HL-60 (cell line): ENCODE data around the gene HTR3B.

Experiments used
- DNase-seq, 2 experiments: peaks; one replicate each; pipeline ENCODE4 v3.0.0-alpha.2; 2010 to 2020; ENCODE audit warnings: low read depth in 1 of 2, low spot score in 1 of 2
- H3K27ac ChIP-seq: fragments of 250-450 bp; sonication (Bioruptor Pico); replicated peaks from 2 replicates; pipeline ENCODE4 v1.5.1; 2020; ENCODE audit warnings: mild to moderate bottlenecking, moderate library complexity
- H3K27me3 ChIP-seq: fragments of 250-450 bp; sonication (Bioruptor Pico); 2 replicates; pipeline ENCODE4 v1.5.1; 2021; ENCODE audit warnings: mild to moderate bottlenecking, moderate library complexity; ENCODE audit not compliant: insufficient read depth, poor library complexity, severe bottlenecking
- H3K4me3 ChIP-seq: replicated peaks from 2 replicates; pipeline ENCODE4 v1.5.1; 2011; ENCODE audit warnings: mild to moderate bottlenecking, control low read depth, low read length; ENCODE audit not compliant: insufficient read depth
- GABPA ChIP-seq: IDR thresholded peaks from 2 replicates; pipeline ENCODE4 v1.6.1; 2012; ENCODE audit warnings: low read depth
- POLR2AphosphoS5 ChIP-seq: IDR thresholded peaks from 2 replicates; pipeline ENCODE4 v1.6.1; 2012; ENCODE audit warnings: low read depth
- SPI1 ChIP-seq: IDR thresholded peaks from 2 replicates; pipeline ENCODE4 v1.6.1; 2012; ENCODE audit warnings: low read depth, mild to moderate bottlenecking, borderline replicate concordance
- TF ChIP-seq, protein P1 (sequence below): IDR thresholded peaks from one replicate; pipeline ENCODE4 v1.5.1; 2011; ENCODE audit warnings: low read length, control low read depth, inconsistent platforms; ENCODE audit not compliant: insufficient read depth
- TF ChIP-seq, protein P2 (sequence below): IDR thresholded peaks from 2 replicates; pipeline ENCODE4 v1.6.1; 2012; ENCODE audit warnings: low read depth; ENCODE audit not compliant: insufficient replicate concordance

Gene HTR3B

GRCh38 chr11:113859665-113860064, 44.9 kb upstream of the HTR3B start:
- TF ChIP-seq GABPA = no peak
- Histone ChIP-seq H3K4me3 (no peak overlapping the region), H3K27ac (no peak overlapping the region), H3K27me3 (no peaks in the 10 kb centered on the region)
- DNase-seq = no peak

DNA sequence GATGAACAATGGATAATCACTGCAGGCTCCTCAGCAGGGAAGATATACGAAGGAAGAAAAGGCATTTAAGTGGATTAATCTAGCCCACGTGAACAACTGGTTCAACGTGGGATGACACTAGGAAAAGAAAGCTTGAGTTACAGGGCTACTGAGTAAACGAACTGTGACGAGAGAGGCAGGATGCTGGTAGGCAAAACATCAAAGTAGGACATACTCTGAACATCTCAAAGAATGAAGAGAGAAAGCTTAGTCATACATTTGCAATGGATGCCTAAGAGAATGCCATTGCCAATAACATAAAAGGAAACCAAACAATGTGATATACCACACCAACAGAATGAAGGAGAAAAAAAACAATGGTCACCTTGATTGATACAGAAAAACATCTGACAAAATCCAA, 42.2 kb upstream of the HTR3B start:
- Histone ChIP-seq H3K27ac (no peak overlapping the region), H3K4me3 (no peak overlapping the region), H3K27me3 (no peaks in the 10 kb centered on the region)
- DNase-seq = no peak
- TF ChIP-seq, protein P1, sequence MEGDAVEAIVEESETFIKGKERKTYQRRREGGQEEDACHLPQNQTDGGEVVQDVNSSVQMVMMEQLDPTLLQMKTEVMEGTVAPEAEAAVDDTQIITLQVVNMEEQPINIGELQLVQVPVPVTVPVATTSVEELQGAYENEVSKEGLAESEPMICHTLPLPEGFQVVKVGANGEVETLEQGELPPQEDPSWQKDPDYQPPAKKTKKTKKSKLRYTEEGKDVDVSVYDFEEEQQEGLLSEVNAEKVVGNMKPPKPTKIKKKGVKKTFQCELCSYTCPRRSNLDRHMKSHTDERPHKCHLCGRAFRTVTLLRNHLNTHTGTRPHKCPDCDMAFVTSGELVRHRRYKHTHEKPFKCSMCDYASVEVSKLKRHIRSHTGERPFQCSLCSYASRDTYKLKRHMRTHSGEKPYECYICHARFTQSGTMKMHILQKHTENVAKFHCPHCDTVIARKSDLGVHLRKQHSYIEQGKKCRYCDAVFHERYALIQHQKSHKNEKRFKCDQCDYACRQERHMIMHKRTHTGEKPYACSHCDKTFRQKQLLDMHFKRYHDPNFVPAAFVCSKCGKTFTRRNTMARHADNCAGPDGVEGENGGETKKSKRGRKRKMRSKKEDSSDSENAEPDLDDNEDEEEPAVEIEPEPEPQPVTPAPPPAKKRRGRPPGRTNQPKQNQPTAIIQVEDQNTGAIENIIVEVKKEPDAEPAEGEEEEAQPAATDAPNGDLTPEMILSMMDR = no peak
- TF ChIP-seq POLR2AphosphoS5 (no peak), SPI1 (no peak), GABPA (no peak)
- TF ChIP-seq, protein P2, sequence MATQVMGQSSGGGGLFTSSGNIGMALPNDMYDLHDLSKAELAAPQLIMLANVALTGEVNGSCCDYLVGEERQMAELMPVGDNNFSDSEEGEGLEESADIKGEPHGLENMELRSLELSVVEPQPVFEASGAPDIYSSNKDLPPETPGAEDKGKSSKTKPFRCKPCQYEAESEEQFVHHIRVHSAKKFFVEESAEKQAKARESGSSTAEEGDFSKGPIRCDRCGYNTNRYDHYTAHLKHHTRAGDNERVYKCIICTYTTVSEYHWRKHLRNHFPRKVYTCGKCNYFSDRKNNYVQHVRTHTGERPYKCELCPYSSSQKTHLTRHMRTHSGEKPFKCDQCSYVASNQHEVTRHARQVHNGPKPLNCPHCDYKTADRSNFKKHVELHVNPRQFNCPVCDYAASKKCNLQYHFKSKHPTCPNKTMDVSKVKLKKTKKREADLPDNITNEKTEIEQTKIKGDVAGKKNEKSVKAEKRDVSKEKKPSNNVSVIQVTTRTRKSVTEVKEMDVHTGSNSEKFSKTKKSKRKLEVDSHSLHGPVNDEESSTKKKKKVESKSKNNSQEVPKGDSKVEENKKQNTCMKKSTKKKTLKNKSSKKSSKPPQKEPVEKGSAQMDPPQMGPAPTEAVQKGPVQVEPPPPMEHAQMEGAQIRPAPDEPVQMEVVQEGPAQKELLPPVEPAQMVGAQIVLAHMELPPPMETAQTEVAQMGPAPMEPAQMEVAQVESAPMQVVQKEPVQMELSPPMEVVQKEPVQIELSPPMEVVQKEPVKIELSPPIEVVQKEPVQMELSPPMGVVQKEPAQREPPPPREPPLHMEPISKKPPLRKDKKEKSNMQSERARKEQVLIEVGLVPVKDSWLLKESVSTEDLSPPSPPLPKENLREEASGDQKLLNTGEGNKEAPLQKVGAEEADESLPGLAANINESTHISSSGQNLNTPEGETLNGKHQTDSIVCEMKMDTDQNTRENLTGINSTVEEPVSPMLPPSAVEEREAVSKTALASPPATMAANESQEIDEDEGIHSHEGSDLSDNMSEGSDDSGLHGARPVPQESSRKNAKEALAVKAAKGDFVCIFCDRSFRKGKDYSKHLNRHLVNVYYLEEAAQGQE = no peak

DNA sequence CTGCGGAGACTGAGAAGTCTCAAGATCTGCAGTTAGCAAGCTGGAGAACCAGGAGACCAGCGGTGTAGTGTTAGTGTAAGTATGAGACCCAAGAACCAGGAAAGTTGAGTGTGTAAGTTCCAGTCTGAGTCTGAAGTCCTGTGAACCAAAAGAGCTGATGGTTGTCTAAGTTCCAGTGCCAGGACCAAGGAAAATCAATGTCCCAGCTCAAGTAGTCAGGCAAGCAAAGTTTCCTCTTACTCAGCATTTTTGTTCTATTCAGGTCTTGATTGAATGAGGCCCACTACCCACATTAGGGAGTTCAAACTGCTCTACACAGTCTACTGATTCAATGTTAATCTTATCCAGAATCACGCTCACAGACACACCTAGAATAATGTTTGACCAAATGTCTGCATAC, 40.2 kb upstream of the HTR3B start:
- no peak overlapping the region for H3K27ac ChIP-seq
- no peak for DNase-seq
- H3K27me3 ChIP-seq = no peaks in the 10 kb centered on the region
- no peak overlapping the region for H3K4me3 ChIP-seq
- TF ChIP-seq, protein P1 = no peak
- TF ChIP-seq POLR2AphosphoS5 = no peak
- no peak for TF ChIP-seq GABPA
- TF ChIP-seq, protein P2 = no peak
- no peak for TF ChIP-seq SPI1

DNA sequence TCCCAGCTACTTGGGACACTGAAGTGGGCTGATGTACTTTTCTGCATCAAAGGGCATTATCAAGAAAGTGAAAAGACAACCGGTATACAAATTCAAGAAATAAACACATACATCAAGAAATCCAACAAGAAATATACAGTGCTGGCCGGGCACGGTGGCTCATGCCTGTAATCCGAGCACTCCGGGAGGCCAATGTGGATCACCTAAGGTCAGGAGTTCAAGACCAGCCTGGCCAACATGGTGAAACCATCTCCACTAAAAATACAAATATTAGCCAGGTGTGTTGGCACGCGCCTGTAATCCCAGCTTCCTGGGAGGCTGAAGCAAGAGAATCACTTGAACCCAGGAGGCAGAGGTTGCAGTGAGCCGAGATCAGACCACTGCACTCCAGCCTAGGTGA, 38.7 kb upstream of the HTR3B start:
- TF ChIP-seq SPI1 (no peak), POLR2AphosphoS5 (no peak), GABPA (no peak)
- TF ChIP-seq, protein P2 = no peak
- TF ChIP-seq, protein P1 = no peak
- H3K27me3 ChIP-seq = no peaks in the 10 kb centered on the region

More for the DNA sequence above, 38.7 kb upstream of the HTR3B start:
- no peak for DNase-seq
- Histone ChIP-seq H3K27ac (no peak overlapping the region), H3K4me3 (no peak overlapping the region)
